ENCODE measurements around the gene MTF1. TPM values are rescaled to one million over a fixed set of nuclear protein-coding genes. Genes with fewer than 3 reads are reported as not detected.

MTF1 gene
- total RNA-seq, 1 donor from 2014 or later = 11.3 TPM

GRCh38 chr1:37828410-37829074 is 30.9 kb downstream of the MTF1 start:
- H3K27ac ChIP-seq (replicated peaks) = no peak overlapping the region
- no peaks in the 10 kb centered on the region for H3K27me3 ChIP-seq (ENCODE audit: low read depth)
- no peak overlapping the region for H3K4me3 ChIP-seq
- no peak for TF ChIP-seq CTCF (IDR thresholded peaks at IDR 0.05; ENCODE audit: borderline replicate concordance)
- no peaks in the 10 kb centered on the region for H3K9me3 ChIP-seq (replicated peaks)
- no peaks in the 10 kb centered on the region for H3K4me1 ChIP-seq
- DNase-seq = no peak
- intact Hi-C loops (cut with micrococcal nuclease) = no loop called here
- peaks cover 77% of the 10 kb centered on the region for H3K36me3 ChIP-seq

GRCh38 chr1:37825506-37825905 is 33.9 kb downstream of the MTF1 start:
- no peaks in the 10 kb centered on the region for H3K9me3 ChIP-seq (replicated peaks)
- no peaks in the 10 kb centered on the region for H3K27me3 ChIP-seq (ENCODE audit: low read depth)
- H3K36me3 ChIP-seq = peaks cover 79% of the 10 kb centered on the region
- TF ChIP-seq CTCF (IDR thresholded peaks at IDR 0.05; ENCODE audit: borderline replicate concordance) = no peak
- H3K4me1 ChIP-seq = no peaks in the 10 kb centered on the region
- no peak overlapping the region for H3K27ac ChIP-seq (replicated peaks)
- no peak overlapping the region for H3K4me3 ChIP-seq
- intact Hi-C loops (cut with micrococcal nuclease) = no loop called here
- DNase-seq = no peak

- DNase-seq = no peak
- Histone ChIP-seq H3K4me1 (no peaks in the 10 kb centered on the region), H3K9me3 (replicated peaks) (no peaks in the 10 kb centered on the region), H3K27me3 (ENCODE audit: low read depth) (no peaks in the 10 kb centered on the region), H3K4me3 (no peak overlapping the region), H3K36me3 (peaks cover 78% of the 10 kb centered on the region), H3K27ac (replicated peaks) (no peak overlapping the region)
- TF ChIP-seq CTCF (IDR thresholded peaks at IDR 0.05; ENCODE audit: borderline replicate concordance) = no peak
- intact Hi-C loops (cut with micrococcal nuclease) = no loop called here
Observed at GRCh38 chr1:37824001-37824400, 35.4 kb downstream of the MTF1 start.

GRCh38 chr1:37822906-37823815 is 36.2 kb downstream of the MTF1 start:
- Histone ChIP-seq H3K27me3 (ENCODE audit: low read depth) (no peaks in the 10 kb centered on the region), H3K4me3 (no peak overlapping the region), H3K36me3 (peaks cover 74% of the 10 kb centered on the region), H3K27ac (replicated peaks) (no peak overlapping the region), H3K4me1 (no peaks in the 10 kb centered on the region), H3K9me3 (replicated peaks) (no peaks in the 10 kb centered on the region)
- intact Hi-C loops (cut with micrococcal nuclease) = no loop called here
- no peak for TF ChIP-seq CTCF (IDR thresholded peaks at IDR 0.05; ENCODE audit: borderline replicate concordance)
- no peak for DNase-seq

GRCh38 chr1:37821481-37821880 is 37.9 kb downstream of the MTF1 start:
- TF ChIP-seq CTCF (IDR thresholded peaks at IDR 0.05; ENCODE audit: borderline replicate concordance) = no peak
- no peak overlapping the region for H3K4me3 ChIP-seq
- peaks cover 83% of the 10 kb centered on the region for H3K36me3 ChIP-seq
- DNase-seq = no peak
- H3K4me1 ChIP-seq = peaks cover 7% of the 10 kb centered on the region
- H3K27me3 ChIP-seq (ENCODE audit: low read depth) = no peaks in the 10 kb centered on the region
- H3K27ac ChIP-seq (replicated peaks) = no peak overlapping the region
- intact Hi-C loops (cut with micrococcal nuclease) = no loop called here
- H3K9me3 ChIP-seq (replicated peaks) = no peaks in the 10 kb centered on the region

Data from left ventricle myocardium inferior (tissue), 1 donor.